ENCODE results near the gene L3MBTL4.

Gene L3MBTL4

GRCh38 chr18:6355789-6356589, 58.7 kb downstream of the L3MBTL4 start:
- FAIRE-seq (peak; percentile 46), DNase-seq (ENCODE audit: insufficient read length) (no peak)
- no peak for TF ChIP-seq POLR2A (IDR thresholded peaks at IDR 0.05; ENCODE audit: low read depth, low read length)
- no peak for TF ChIP-seq TAF1 (IDR thresholded peaks at IDR 0.05; ENCODE audit: borderline replicate concordance, low read depth, low read length)
- no peak for TF ChIP-seq POLR2AphosphoS5 (IDR thresholded peaks at IDR 0.05; ENCODE audit: low read depth, low read length)

GRCh38 chr18:6352275-6352674, 62.4 kb downstream of the L3MBTL4 start:
- no peak for DNase-seq (ENCODE audit: insufficient read length)
- TF ChIP-seq POLR2AphosphoS5 (IDR thresholded peaks at IDR 0.05; ENCODE audit: low read depth, low read length) (no peak), POLR2A (IDR thresholded peaks at IDR 0.05; ENCODE audit: low read depth, low read length) (no peak), TAF1 (IDR thresholded peaks at IDR 0.05; ENCODE audit: borderline replicate concordance, low read depth, low read length) (no peak)
- FAIRE-seq = no peak

GRCh38 chr18:6342990-6343389, 71.7 kb downstream of the L3MBTL4 start:
- no peak for TF ChIP-seq TAF1 (IDR thresholded peaks at IDR 0.05; ENCODE audit: borderline replicate concordance, low read depth, low read length)
- TF ChIP-seq POLR2AphosphoS5 (IDR thresholded peaks at IDR 0.05; ENCODE audit: low read depth, low read length) = no peak
- no peak for TF ChIP-seq POLR2A (IDR thresholded peaks at IDR 0.05; ENCODE audit: low read depth, low read length)
- DNase-seq (ENCODE audit: insufficient read length) = no peak
- FAIRE-seq = no peak

GRCh38 chr18:6341709-6342108, 73.0 kb downstream of the L3MBTL4 start:
- TF ChIP-seq POLR2AphosphoS5 (IDR thresholded peaks at IDR 0.05; ENCODE audit: low read depth, low read length) = no peak
- TF ChIP-seq TAF1 (IDR thresholded peaks at IDR 0.05; ENCODE audit: borderline replicate concordance, low read depth, low read length) = no peak
- TF ChIP-seq POLR2A (IDR thresholded peaks at IDR 0.05; ENCODE audit: low read depth, low read length) = no peak
- peak; percentile 44 for FAIRE-seq

GRCh38 chr18:6341303-6341702, 73.4 kb downstream of the L3MBTL4 start:
- FAIRE-seq (no peak), DNase-seq (ENCODE audit: insufficient read length) (no peak)
- TF ChIP-seq POLR2AphosphoS5 (IDR thresholded peaks at IDR 0.05; ENCODE audit: low read depth, low read length) = no peak
- no peak for TF ChIP-seq TAF1 (IDR thresholded peaks at IDR 0.05; ENCODE audit: borderline replicate concordance, low read depth, low read length)
- TF ChIP-seq POLR2A (IDR thresholded peaks at IDR 0.05; ENCODE audit: low read depth, low read length) = no peak

More at GRCh38 chr18:6341709-6342108, 73.0 kb downstream of the L3MBTL4 start:
- DNase-seq (ENCODE audit: insufficient read length) = no peak

GRCh38 chr18:6340121-6340520, 74.6 kb downstream of the L3MBTL4 start:
- no peak for TF ChIP-seq POLR2AphosphoS5 (IDR thresholded peaks at IDR 0.05; ENCODE audit: low read depth, low read length)
- no peak for TF ChIP-seq TAF1 (IDR thresholded peaks at IDR 0.05; ENCODE audit: borderline replicate concordance, low read depth, low read length)
- TF ChIP-seq POLR2A (IDR thresholded peaks at IDR 0.05; ENCODE audit: low read depth, low read length) = no peak
- no peak for DNase-seq (ENCODE audit: insufficient read length)
- no peak for FAIRE-seq

- FAIRE-seq = no peak
- no peak for DNase-seq (ENCODE audit: insufficient read length)
- no peak for TF ChIP-seq POLR2A (IDR thresholded peaks at IDR 0.05; ENCODE audit: low read depth, low read length)
- no peak for TF ChIP-seq TAF1 (IDR thresholded peaks at IDR 0.05; ENCODE audit: borderline replicate concordance, low read depth, low read length)
- no peak for TF ChIP-seq POLR2AphosphoS5 (IDR thresholded peaks at IDR 0.05; ENCODE audit: low read depth, low read length)
Measured at GRCh38 chr18:6336239-6336638, 78.5 kb downstream of the L3MBTL4 start.

GRCh38 chr18:6333981-6334380, 80.7 kb downstream of the L3MBTL4 start:
- peak; percentile 14 for FAIRE-seq
- no peak for DNase-seq (ENCODE audit: insufficient read length)
- no peak for TF ChIP-seq POLR2A (IDR thresholded peaks at IDR 0.05; ENCODE audit: low read depth, low read length)
- no peak for TF ChIP-seq POLR2AphosphoS5 (IDR thresholded peaks at IDR 0.05; ENCODE audit: low read depth, low read length)
- TF ChIP-seq TAF1 (IDR thresholded peaks at IDR 0.05; ENCODE audit: borderline replicate concordance, low read depth, low read length) = no peak

- DNase-seq (ENCODE audit: insufficient read length) (no peak), FAIRE-seq (no peak)
- TF ChIP-seq TAF1 (IDR thresholded peaks at IDR 0.05; ENCODE audit: borderline replicate concordance, low read depth, low read length) (no peak), POLR2A (IDR thresholded peaks at IDR 0.05; ENCODE audit: low read depth, low read length) (no peak), POLR2AphosphoS5 (IDR thresholded peaks at IDR 0.05; ENCODE audit: low read depth, low read length) (no peak)
Measured at GRCh38 chr18:6331872-6332271, 82.8 kb downstream of the L3MBTL4 start.

- FAIRE-seq = no peak
- TF ChIP-seq POLR2A (IDR thresholded peaks at IDR 0.05; ENCODE audit: low read depth, low read length) = no peak
- TF ChIP-seq TAF1 (IDR thresholded peaks at IDR 0.05; ENCODE audit: borderline replicate concordance, low read depth, low read length) = no peak
Measured at GRCh38 chr18:6330786-6331185, 83.9 kb downstream of the L3MBTL4 start.

GRCh38 chr18:6328621-6329010, 86.1 kb downstream of the L3MBTL4 start:
- no peak for TF ChIP-seq POLR2A (IDR thresholded peaks at IDR 0.05; ENCODE audit: low read depth, low read length)
- no peak for TF ChIP-seq POLR2AphosphoS5 (IDR thresholded peaks at IDR 0.05; ENCODE audit: low read depth, low read length)
- TF ChIP-seq TAF1 (IDR thresholded peaks at IDR 0.05; ENCODE audit: borderline replicate concordance, low read depth, low read length) = no peak
- no peak for FAIRE-seq
- DNase-seq (ENCODE audit: insufficient read length) = no peak

More at GRCh38 chr18:6330786-6331185, 83.9 kb downstream of the L3MBTL4 start:
- no peak for DNase-seq (ENCODE audit: insufficient read length)

- no peak for FAIRE-seq
- no peak for DNase-seq (ENCODE audit: insufficient read length)
Measured at GRCh38 chr18:6327895-6328620, 86.7 kb downstream of the L3MBTL4 start.

More at GRCh38 chr18:6327895-6328620, 86.7 kb downstream of the L3MBTL4 start:
- TF ChIP-seq TAF1 (IDR thresholded peaks at IDR 0.05; ENCODE audit: borderline replicate concordance, low read depth, low read length) (no peak), POLR2A (IDR thresholded peaks at IDR 0.05; ENCODE audit: low read depth, low read length) (no peak), POLR2AphosphoS5 (IDR thresholded peaks at IDR 0.05; ENCODE audit: low read depth, low read length) (no peak)

Measured in GM12892 (cell line).